Astrocyte of the spinal cord (primary cell): ENCODE results near the gene ITGA8.

Experiments
- DNase-seq: peaks from one replicate; pipeline ENCODE4 v3.0.0; 2011; ENCODE audit warnings: low read depth, low spot score
- H3K4me3 ChIP-seq: 2 replicates; pipeline ENCODE4 v1.5.1; 2011; ENCODE audit warnings: low read depth, mild to moderate bottlenecking, low read length, moderate library complexity
- in situ Hi-C: cut with HindIII; loops from 2 replicates; pipeline ENCODE4 v1.10.0; 2017; ENCODE audit warnings: low sequenced_read_pairs
- TF ChIP-seq, protein P1 (sequence below): IDR thresholded peaks from 2 replicates; pipeline ENCODE4 v1.5.1; 2012; ENCODE audit warnings: low read depth, mild to moderate bottlenecking, low read length, inconsistent platforms

Gene ITGA8

GRCh38 chr10:15652757-15653156 is 67.0 kb downstream of the ITGA8 start:
- TF ChIP-seq, protein P1, sequence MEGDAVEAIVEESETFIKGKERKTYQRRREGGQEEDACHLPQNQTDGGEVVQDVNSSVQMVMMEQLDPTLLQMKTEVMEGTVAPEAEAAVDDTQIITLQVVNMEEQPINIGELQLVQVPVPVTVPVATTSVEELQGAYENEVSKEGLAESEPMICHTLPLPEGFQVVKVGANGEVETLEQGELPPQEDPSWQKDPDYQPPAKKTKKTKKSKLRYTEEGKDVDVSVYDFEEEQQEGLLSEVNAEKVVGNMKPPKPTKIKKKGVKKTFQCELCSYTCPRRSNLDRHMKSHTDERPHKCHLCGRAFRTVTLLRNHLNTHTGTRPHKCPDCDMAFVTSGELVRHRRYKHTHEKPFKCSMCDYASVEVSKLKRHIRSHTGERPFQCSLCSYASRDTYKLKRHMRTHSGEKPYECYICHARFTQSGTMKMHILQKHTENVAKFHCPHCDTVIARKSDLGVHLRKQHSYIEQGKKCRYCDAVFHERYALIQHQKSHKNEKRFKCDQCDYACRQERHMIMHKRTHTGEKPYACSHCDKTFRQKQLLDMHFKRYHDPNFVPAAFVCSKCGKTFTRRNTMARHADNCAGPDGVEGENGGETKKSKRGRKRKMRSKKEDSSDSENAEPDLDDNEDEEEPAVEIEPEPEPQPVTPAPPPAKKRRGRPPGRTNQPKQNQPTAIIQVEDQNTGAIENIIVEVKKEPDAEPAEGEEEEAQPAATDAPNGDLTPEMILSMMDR, result no peak
- no peak overlapping the region for H3K4me3 ChIP-seq
- in situ Hi-C loops, result no loop called here
- DNase-seq, result no peak

DNA sequence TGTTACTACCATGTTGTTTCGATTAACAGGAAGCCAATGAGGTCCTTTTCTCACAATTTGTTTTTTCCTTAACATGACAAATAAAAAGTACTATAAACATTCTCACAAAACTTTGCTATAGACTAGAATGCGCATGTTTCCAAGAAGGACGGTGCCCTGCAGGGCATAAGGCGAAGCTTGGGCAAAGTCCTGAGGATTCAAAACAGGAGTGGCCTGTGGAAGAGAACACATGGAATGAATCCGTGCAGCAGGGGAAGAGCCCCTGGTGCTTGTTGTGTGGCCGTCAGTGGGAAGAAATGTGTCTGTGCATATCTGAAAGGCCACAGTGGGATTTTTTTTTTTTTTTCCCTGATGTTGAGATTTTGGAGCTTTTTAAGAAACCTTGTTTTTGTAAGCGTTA is 67.6 kb downstream of the ITGA8 start:
- no peak overlapping the region for H3K4me3 ChIP-seq
- in situ Hi-C loops, result no loop called here
- DNase-seq, result peak; percentile 15
- TF ChIP-seq, protein P1, result no peak

DNA sequence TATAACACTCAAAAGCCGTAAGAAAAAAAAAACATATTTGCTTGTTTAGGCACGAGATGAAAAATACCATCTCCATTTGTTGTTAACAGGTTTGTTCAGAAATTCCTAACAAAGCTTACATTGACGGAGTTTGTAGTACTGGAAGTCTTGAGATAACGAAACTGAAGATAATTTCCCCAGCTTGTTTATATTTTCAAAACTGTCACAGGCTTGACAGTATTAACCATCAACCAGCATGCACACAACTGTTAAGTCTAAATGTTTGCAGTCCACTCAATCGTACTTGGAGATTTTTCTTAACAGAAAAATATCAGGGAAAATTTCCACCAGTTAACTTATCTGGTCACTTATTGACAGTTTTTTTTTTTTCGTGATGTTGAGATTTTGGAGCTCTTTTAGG is 68.5 kb downstream of the ITGA8 start:
- in situ Hi-C loops, result no loop called here
- no peak for DNase-seq
- TF ChIP-seq, protein P1, result no peak
- no peak overlapping the region for H3K4me3 ChIP-seq

GRCh38 chr10:15642095-15642494 is 77.6 kb downstream of the ITGA8 start:
- TF ChIP-seq, protein P1, result no peak
- H3K4me3 ChIP-seq, result no peak overlapping the region
- DNase-seq, result peak; percentile 50
- in situ Hi-C loops, result no loop called here

- in situ Hi-C loops, result no loop called here
- TF ChIP-seq, protein P1, result no peak
- no peak overlapping the region for H3K4me3 ChIP-seq
- DNase-seq, result no peak
Observed at GRCh38 chr10:15640536-15641085, 79.1 kb downstream of the ITGA8 start.

DNA sequence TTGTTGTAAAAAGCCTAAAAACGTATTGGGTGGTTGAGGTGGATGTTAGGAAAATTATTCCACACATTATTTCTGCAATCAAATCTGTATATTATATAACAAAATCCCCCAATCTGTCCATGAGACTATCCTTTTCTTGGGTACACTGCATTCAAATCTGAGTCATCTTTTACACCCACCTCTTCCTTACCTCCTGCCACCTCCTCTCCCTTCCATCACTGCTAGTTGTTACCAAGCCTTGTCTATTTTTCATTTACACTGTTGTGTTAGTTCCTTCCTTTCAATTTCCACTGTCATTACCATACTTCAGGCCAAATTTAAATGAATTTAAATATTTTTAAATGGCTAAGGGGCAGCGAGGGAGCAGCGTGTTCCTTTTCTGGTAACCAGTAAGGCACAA is 83.3 kb downstream of the ITGA8 start:
- DNase-seq, result no peak
- TF ChIP-seq, protein P1, result no peak
- H3K4me3 ChIP-seq, result no peak overlapping the region
- in situ Hi-C loops, result no loop called here
